ENCODE measurements around the gene KDM2B.

Gene KDM2B

GRCh38 chr12:121453629-121454028 lies 127.2 kb downstream of the KDM2B start:
- DNase-seq: no peak

GRCh38 chr12:121452985-121453360 lies 127.8 kb downstream of the KDM2B start:
- no peak for DNase-seq

- DNase-seq: no peak
Observed at GRCh38 chr12:121452340-121452984, 128.4 kb downstream of the KDM2B start.

GRCh38 chr12:121451961-121452339 lies 128.9 kb downstream of the KDM2B start:
- peak; percentile 31 for DNase-seq

- no peak for DNase-seq
Observed at GRCh38 chr12:121448771-121449315, 132.0 kb downstream of the KDM2B start.

DNA sequence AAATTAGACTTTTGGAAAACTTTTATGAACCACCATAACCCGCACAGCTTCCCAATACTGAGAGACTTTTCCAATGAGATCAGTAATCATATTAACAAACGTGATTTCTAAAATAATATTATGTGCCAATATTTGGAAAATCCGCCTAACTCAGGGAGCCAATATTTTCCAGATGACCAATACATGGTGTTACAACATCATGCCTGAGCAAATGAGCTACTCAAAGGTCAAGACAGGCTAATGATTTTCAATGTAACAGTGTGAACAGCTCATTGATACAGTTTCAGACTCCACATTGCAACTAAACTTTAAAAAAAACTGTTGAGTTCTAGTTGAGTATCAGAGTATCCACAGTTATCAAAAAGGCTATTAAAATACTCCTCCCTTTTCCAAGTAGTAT lies 134.1 kb downstream of the KDM2B start:
- DNase-seq: no peak

DNA sequence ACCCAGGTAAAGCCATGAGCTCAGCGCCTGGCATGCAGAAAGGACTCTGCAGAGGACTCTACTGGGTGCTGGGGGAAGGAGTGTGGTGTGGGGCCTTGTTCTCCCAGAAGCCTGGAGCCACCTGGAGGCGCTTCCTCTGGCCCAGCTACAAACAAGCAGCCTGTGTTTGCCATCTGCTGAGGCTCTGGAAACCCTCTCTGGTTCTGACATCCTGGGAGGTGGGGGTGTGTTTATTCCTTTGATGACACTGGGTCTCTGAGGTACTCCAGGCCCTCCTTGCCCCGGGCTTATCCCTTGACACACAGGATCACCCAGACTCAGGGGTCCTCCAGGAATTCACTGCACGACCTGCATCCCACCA lies 136.0 kb downstream of the KDM2B start:
- DNase-seq: no peak

- no peak for DNase-seq
Observed at GRCh38 chr12:121443911-121444841, 136.6 kb downstream of the KDM2B start.

DNA sequence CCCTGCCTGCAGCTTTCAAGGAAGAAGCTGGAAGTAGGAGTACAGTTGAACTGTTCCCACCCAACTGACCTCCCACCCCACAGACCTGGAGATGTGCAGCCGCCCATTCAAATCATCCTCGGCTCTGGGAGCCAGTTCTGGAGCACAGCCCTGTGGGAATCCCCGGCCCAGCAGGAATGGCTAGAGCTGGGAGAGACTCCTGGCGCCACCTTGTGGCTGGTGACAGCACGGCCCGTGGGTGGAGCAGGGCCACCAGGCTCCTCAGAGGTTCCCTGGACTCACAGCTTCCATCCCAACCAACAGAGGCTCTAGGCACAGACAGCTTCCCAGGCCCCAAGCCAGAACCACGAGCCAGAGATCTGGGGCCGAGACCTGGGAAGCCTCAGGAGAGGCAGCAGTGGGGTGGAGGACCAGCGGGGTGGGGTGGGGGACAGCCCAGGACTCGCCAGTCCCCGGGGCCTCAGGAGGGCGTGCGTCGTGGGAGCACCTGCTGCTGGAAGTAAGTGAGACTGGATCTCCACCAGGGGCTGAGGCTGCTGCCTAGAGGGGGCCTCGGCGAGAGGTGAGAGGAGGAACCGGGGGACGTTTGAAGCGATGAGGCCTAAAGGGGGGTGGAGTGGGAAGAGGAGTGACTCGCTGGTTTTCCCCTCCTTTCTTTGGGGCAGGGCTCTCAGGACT lies 137.5 kb downstream of the KDM2B start:
- DNase-seq: peak; percentile 82

DNA sequence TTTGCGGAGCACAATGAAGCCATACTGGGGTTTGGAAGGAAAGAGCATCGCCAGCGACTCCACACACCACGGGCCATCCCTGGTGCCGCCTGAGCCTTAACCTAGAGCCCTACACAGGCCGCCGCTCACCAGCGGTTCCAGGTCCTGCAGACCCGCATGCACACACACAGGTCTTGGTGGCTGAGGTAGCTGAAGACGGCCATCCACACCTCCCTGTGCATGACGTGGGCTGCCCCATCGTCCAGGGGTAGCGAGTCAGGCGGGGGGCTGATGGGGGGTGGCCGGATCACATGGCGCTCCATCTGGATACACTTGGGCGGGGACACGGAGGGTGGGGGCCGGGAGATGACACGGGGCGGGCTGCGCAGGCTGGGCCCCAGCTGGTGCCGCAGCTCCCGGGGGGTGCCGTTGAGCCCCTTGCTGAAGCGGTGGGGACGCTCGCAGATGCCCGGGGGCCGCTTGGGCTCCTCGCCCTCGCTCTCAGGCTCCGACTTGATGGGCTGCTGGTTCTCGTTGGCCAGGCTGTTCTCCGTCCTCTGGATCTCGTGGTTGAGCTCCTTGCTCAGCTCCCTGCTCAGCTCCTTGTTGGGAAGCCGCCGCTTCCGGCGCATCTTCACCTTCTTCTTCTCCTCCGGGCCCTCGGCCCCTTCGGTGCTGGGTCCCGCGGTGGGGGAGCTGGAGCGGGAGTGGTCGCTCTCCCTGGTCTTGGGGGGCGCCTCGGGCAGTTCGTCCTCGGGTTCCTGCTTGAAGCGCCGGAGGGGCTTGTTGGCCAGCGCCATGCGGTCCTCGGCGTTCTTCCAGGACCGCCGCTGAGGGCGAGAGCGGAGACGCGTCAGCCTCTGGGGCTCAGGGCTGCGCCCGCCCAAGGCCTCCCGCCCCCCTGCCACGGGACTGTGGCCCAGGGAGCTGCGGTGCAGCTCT lies 138.5 kb downstream of the KDM2B start:
- DNase-seq: no peak

GRCh38 chr12:121441555-121441954 lies 139.3 kb downstream of the KDM2B start:
- DNase-seq: no peak

GRCh38 chr12:121440768-121441167 lies 140.1 kb downstream of the KDM2B start:
- DNase-seq: no peak

GRCh38 chr12:121439715-121440114 lies 141.1 kb downstream of the KDM2B start:
- no peak for DNase-seq

DNA sequence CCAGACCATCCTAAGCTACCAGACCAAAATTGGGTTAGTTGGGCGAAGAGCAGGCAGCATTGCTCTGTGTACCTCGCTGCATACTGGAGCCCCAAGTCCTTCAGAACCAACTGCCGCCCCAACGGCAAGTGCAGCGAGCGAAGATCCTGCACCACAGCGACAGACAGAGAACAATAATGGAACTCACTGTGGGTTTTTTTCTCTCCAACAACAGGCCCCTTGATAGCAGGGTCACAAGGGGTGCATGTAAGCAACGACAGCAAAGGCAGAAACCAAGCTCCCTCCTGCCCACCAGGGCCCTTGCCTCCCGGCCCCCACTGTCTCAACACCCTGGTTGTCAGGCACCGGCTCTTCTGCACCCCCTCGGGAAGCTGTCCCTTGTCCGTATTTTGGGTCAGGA lies 141.9 kb downstream of the KDM2B start:
- DNase-seq: no peak

GRCh38 chr12:121436706-121437105 lies 144.1 kb downstream of the KDM2B start:
- DNase-seq: no peak

DNA sequence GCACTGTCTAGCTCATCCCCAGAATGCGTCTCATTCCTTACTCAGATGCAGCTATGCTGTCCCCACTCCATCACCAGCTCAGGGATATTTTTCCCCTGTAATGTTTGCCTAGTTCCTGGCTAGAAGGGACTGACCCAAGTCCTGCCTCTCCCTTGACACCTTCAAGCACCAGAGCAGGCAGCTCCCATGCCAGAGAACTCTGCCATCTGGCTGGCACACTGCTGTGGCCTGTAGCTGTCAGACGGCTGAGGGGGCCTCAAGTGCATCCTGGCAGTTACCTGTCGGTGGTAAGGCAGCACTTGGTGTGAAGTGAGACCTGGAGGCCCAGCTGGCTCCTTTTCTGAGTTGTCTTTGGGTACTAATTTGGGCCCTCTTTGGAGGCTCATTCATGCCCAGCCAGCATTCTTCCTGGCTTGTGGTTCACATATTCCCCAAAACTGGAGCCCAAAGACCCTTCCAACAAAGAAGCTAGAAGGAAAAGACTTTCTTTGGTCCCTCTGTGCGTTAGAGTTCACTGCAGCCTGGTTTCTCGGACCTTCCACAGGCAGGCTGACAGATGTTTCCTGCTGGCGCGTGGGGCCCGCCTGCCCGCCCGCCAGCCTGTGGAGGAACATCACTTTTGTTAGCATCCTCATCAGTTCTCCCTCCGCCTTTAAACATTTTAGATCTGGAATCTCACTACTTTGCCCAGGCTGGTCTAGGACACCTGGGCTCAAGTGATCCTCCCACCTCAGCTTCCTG lies 147.9 kb downstream of the KDM2B start:
- no peak for DNase-seq

DNA sequence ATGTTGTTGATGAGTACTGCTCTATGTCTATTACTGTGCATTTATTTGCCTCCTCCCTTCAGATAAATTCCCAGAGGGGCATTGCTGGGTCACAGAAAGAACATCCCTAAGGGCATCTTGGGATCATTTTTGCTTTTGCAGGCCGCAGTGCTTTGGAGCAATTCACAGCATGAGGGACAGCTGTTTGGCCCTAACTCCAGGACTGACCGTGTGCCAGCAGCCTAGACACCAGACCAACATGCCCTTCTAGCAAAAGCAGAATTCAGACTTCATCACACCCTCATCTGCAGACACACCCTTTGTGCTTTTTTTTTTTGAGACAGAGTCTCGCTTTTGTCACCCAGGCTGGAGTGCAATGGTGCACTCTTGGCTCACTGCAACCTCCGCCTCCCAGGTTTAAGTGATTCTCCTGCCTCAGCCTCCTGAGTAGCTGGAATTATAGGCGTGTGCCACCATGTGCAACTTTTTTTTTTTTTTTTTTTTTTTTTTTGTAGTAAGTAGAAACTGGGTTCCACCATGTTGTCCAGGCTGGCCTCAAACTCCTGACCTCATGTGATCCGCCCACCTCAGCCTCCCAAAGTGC lies 149.9 kb downstream of the KDM2B start:
- no peak for DNase-seq

GRCh38 chr12:121428883-121429282 lies 151.9 kb downstream of the KDM2B start:
- DNase-seq: no peak

- no peak for DNase-seq
Observed at GRCh38 chr12:121427556-121428050, 153.2 kb downstream of the KDM2B start.

DNA sequence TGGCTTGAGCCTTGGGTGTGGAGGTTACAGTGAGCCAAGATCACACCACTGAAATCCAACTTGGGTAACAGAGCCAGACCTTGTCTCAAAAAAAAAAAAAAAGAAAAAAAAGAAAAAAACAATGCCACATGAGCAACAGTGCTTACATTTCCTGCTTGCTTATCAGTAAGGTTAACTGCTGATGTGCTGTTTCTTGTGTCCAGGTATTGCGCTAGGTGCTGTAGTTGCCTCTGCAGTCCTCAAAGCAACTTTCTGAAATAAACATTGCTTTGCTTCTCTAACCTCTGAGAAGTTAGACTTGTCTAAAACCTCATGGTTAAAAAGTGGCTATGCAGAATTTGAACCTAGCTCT lies 156.2 kb downstream of the KDM2B start:
- no peak for DNase-seq

All from stimulated activated CD4-positive, alpha-beta T cell treated with anti-CD3 and anti-CD28 coated beads, Interleukin-15, amount 100 ng/mL, for 24 hours (primary cell).